ENCODE measurements around the gene CEACAM16.

CEACAM16 gene

DNA sequence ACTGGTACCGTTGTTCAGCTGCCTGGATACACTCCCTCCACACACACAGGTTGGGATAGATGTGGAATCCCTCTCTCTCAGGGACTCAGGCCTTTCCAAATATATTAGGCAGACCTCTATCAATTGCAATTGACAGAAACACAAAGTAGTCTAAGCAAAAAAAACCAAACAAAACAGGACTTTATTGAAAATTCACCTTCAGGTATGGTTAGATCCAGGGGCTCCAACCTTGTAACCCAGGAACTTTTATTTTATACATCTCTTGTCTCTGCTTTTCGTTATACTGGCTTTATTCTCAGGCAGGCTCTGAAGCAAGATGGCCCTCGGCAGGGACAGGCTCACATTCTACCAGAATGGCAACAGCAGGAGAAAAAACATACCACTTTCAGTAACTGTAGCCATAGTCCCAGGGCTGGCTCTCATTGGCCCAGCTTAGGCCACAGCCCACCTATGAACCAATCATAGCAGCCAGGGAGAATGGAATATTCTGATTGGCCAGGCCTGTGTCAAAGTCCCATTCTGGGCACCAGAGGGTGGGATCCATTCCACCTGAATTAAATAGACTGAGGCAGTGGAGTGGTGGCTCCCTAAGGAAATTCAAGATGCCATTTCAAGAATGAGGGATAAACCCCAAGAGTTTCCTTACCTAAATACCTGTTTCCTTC is 40.8 kb upstream of the CEACAM16 start:
- no peak overlapping the region for H3K4me3 ChIP-seq (ENCODE audit: low read depth, low read length)
- TF ChIP-seq, protein P1, sequence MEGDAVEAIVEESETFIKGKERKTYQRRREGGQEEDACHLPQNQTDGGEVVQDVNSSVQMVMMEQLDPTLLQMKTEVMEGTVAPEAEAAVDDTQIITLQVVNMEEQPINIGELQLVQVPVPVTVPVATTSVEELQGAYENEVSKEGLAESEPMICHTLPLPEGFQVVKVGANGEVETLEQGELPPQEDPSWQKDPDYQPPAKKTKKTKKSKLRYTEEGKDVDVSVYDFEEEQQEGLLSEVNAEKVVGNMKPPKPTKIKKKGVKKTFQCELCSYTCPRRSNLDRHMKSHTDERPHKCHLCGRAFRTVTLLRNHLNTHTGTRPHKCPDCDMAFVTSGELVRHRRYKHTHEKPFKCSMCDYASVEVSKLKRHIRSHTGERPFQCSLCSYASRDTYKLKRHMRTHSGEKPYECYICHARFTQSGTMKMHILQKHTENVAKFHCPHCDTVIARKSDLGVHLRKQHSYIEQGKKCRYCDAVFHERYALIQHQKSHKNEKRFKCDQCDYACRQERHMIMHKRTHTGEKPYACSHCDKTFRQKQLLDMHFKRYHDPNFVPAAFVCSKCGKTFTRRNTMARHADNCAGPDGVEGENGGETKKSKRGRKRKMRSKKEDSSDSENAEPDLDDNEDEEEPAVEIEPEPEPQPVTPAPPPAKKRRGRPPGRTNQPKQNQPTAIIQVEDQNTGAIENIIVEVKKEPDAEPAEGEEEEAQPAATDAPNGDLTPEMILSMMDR (conservative IDR thresholded peaks at IDR 0.05; ENCODE audit: low read depth, low read length) = no peak
- peak; percentile 22 for DNase-seq (ENCODE audit: low read depth)

DNA sequence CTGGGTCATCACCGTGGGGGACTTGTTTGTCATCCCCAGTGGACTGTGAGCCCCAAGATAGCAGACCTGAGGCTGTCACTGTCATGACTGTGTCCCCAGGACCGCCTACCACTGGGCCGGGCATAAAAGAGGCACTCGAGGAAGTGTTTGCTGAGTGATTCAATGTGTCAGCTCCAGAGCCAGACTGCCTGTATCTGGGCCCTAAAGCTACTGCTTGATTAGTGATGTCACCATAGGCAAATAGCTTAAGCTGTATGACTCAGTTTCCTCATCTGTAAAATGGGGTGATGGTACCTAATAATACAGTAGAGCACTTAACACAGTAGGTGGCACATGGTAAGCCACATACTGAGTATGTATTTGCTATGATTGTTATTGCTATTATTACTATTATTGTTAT is 38.9 kb upstream of the CEACAM16 start:
- DNase-seq (ENCODE audit: low read depth) = no peak
- TF ChIP-seq, protein P1 (conservative IDR thresholded peaks at IDR 0.05; ENCODE audit: low read depth, low read length) = no peak
- no peak overlapping the region for H3K4me3 ChIP-seq (ENCODE audit: low read depth, low read length)

DNA sequence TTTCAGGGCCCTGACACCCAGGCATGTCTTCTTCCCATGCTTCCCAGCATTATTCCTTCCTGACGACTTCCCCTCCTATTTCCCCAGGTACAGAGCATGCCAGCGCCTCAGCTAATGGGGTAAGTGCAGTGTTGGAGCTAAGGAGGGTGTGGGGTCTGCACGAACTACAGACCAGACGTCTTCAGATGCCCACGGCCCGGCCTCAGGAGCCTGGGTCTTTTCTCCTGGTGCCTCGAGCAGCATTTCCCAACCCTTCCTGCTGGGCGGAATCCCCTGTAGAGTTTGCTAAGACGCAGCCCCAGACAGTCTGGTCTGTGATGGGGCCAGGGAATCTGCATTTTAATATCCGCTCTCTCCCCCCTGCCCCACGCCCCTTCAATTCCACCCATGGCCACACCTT is 37.7 kb upstream of the CEACAM16 start:
- no peak for DNase-seq (ENCODE audit: low read depth)
- no peak overlapping the region for H3K4me3 ChIP-seq (ENCODE audit: low read depth, low read length)

DNA sequence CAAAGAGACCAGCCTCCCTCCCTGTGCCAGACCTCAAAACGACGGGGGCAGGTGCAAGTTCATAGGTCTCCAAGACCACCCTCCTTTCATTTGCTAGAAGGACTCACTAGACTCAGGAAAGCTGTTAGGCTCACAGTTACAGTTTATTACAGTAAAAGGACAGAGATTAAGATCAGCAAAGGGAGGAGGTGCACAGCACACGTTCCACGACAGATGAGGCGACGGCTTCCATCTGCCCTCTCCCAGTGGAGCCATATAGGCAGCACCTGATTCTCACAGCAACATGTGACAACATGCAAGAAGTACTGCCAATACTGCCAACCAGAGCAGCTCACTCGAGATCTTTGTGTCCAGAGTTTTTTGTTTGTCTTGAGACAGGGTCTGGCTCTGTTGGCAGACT is 37.0 kb upstream of the CEACAM16 start:
- H3K4me3 ChIP-seq (ENCODE audit: low read depth, low read length) = no peak overlapping the region
- no peak for DNase-seq (ENCODE audit: low read depth)
- TF ChIP-seq, protein P1 (conservative IDR thresholded peaks at IDR 0.05; ENCODE audit: low read depth, low read length) = no peak

More for the DNA sequence above, 37.7 kb upstream of the CEACAM16 start:
- TF ChIP-seq, protein P1 (conservative IDR thresholded peaks at IDR 0.05; ENCODE audit: low read depth, low read length) = no peak

DNA sequence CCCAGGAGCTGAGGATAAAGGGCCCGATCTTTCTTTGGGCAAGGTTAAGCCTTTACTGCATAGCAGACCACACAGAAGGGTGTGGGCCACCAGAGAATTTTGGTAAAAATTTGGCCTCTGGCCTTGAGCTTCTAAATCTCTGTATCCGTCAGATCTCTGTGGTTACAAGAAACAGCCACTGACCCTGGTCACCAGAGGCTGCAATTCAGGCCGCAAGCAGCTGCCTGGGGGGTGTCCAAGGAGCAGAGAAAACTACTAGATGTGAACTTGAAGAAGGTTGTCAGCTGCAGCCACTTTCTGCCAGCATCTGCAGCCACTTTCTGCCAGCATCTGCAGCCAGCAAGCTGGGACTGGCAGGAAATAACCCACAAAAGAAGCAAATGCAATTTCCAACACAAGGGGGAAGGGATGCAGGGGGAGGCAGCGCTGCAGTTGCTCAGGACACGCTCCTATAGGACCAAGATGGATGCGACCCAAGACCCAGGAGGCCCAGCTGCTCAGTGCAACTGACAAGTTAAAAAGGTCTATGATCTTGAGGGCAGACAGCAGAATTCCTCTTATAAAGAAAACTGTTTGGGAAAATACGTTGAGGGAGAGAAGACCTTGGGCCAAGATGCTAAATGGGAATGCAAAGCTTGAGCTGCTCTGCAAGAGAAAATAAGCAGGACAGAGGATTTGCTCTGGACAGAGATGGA is 36.1 kb upstream of the CEACAM16 start:
- no peak overlapping the region for H3K4me3 ChIP-seq (ENCODE audit: low read depth, low read length)
- TF ChIP-seq, protein P1 (conservative IDR thresholded peaks at IDR 0.05; ENCODE audit: low read depth, low read length) = no peak
- peak; percentile 26 for DNase-seq (ENCODE audit: low read depth)

DNA sequence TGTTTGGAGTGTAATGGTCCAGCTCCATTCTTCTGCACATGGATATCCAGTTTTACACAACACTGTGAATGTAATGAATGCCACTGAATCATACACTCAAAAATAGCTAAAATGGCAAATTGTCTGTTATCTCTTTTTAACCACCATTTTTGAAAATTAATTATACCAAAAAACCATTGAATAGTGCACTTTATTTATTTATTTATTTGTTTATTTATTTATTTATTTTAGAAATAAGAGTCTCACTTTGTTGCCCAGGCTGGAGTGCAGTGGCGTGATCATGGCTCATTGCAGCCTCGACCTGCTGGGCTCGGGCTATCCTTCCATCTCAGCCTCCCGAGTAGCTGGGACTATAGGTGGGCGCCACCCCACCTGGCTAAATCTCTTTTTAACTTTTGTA is 35.0 kb upstream of the CEACAM16 start:
- no peak for DNase-seq (ENCODE audit: low read depth)
- no peak overlapping the region for H3K4me3 ChIP-seq (ENCODE audit: low read depth, low read length)
- TF ChIP-seq, protein P1 (conservative IDR thresholded peaks at IDR 0.05; ENCODE audit: low read depth, low read length) = no peak

DNA sequence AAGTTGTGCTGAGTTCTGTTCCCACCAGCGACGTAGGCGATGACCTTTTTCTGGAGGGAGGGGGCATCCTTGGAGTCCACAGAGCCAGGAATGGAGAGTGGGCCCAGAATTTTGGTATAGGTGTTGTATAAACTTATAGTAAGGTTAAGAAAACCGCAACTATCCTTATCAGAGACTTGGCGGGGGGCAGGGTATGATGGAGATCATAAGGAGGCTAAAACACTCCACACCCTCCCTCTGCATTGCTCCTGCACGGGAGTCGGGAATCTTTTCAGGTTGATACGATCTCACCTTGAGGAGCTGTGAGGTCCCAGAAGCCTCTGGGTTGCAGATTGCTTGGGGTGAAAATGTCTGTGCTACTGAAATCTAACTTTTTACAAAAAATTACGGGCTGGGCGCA is 34.0 kb upstream of the CEACAM16 start:
- TF ChIP-seq, protein P1 (conservative IDR thresholded peaks at IDR 0.05; ENCODE audit: low read depth, low read length) = no peak
- H3K4me3 ChIP-seq (ENCODE audit: low read depth, low read length) = no peak overlapping the region
- no peak for DNase-seq (ENCODE audit: low read depth)

All from choroid plexus epithelial cell (primary cell).